Neural cell (in vitro differentiated cells): Measurements from ENCODE around the gene OR51M1. TPM values are rescaled to one million over a fixed set of nuclear protein-coding genes. Genes with fewer than 3 reads are reported as not detected.

ENCODE experiments used
- H2AFZ ChIP-seq: fragments of 200-600, 300-800 bp; sonication (generic), shearing (Covaris generic); 2 replicates; pipeline ENCODE4 v1.6.0; 2014; ENCODE audit warnings: low read depth, mild to moderate bottlenecking, antibody characterized with exemption, low read length, moderate library complexity
- H3F3A ChIP-seq: fragments of 200-600 bp; shearing (Covaris generic); 2 replicates; pipeline ENCODE4 v1.6.1; 2016; ENCODE audit warnings: mild to moderate bottlenecking, moderate library complexity, mixed read lengths, antibody characterized with exemption, low read length; ENCODE audit not compliant: insufficient read depth, poor library complexity, severe bottlenecking
- H3K27ac ChIP-seq: fragments of 200-600, 300-800 bp; sonication (generic), shearing (Covaris generic); 2 replicates; pipeline ENCODE4 v1.5.1; 2014; ENCODE audit warnings: mild to moderate bottlenecking, low read length, moderate library complexity
- H3K27me3 ChIP-seq: fragments of 300-800, 200-600 bp; sonication (generic), shearing (Covaris generic); 2 replicates; pipeline ENCODE4 v1.6.0; 2014; ENCODE audit warnings: mild to moderate bottlenecking, low read depth, low read length, moderate library complexity; ENCODE audit not compliant: insufficient read depth
- H3K36me3 ChIP-seq: fragments of 300-800, 200-600 bp; sonication (generic), shearing (Covaris generic); 2 replicates; pipeline ENCODE4 v1.5.1; 2014; ENCODE audit warnings: mild to moderate bottlenecking, antibody characterized with exemption, low read length, moderate library complexity; ENCODE audit not compliant: insufficient read depth
- H3K4me2 ChIP-seq: fragments of 300-800, 200-600 bp; sonication (generic), shearing (Covaris generic); 2 replicates; pipeline ENCODE4 v1.6.0; 2014; ENCODE audit warnings: mild to moderate bottlenecking, low read length
- H3K4me3 ChIP-seq: fragments of 300-800, 200-600 bp; sonication (generic), shearing (Covaris generic); 2 replicates; pipeline ENCODE4 v1.5.1; 2014; ENCODE audit warnings: mild to moderate bottlenecking, low read length, moderate library complexity
- H3K79me2 ChIP-seq: fragments of 200-600 bp; shearing (Covaris generic); replicated peaks from 2 replicates; pipeline ENCODE4 v1.6.0; 2014; ENCODE audit warnings: mild to moderate bottlenecking, low read length, moderate library complexity; ENCODE audit not compliant: insufficient read depth
- H3K9ac ChIP-seq: fragments of 300-800, 200-600 bp; sonication (generic), shearing (Covaris generic); 2 replicates; pipeline ENCODE4 v1.6.1; 2016; ENCODE audit warnings: mild to moderate bottlenecking, low read length, mixed read lengths
- H3K9me2 ChIP-seq: fragments of 200-600 bp; shearing (Covaris generic); 2 replicates; pipeline ENCODE4 v1.6.1; 2016; ENCODE audit warnings: mild to moderate bottlenecking, low read length, mixed read lengths; ENCODE audit not compliant: insufficient read depth
- H3K9me3 ChIP-seq: fragments of 200-600, 300-800 bp; sonication (generic), shearing (Covaris generic); 2 replicates; pipeline ENCODE4 v1.6.1; 2016; ENCODE audit warnings: mild to moderate bottlenecking, mixed run types, low read length, moderate library complexity, mixed read lengths
- H4K20me1 ChIP-seq: fragments of 200-600 bp; shearing (Covaris generic); 2 replicates; pipeline ENCODE4 v1.6.1; 2016; ENCODE audit warnings: mild to moderate bottlenecking, mixed run types; ENCODE audit not compliant: insufficient read depth
- CTCF ChIP-seq: fragments of 450-650 bp; IDR thresholded peaks from 2 replicates; pipeline ENCODE4 v1.5.1; 2014; ENCODE audit warnings: antibody characterized with exemption, mild to moderate bottlenecking, moderate library complexity; ENCODE audit not compliant: poor library complexity, severe bottlenecking
- EP300 ChIP-seq: fragments of 450-650 bp; conservative IDR thresholded peaks from 2 replicates; pipeline ENCODE4 v1.6.1; 2014; ENCODE audit warnings: antibody characterized with exemption, mild to moderate bottlenecking, moderate library complexity; ENCODE audit not compliant: poor library complexity, severe bottlenecking
- EZH2 ChIP-seq: fragments of 200-600, 300-800 bp; shearing (Covaris generic), sonication (generic); IDR thresholded peaks from 2 replicates; pipeline ENCODE4 v1.6.1; 2014; ENCODE audit warnings: antibody characterized with exemption, low read length, borderline replicate concordance, mild to moderate bottlenecking; ENCODE audit not compliant: insufficient read depth, poor library complexity, severe bottlenecking
- MXI1 ChIP-seq: fragments of 450-650 bp; conservative IDR thresholded peaks from 2 replicates; pipeline ENCODE4 v1.6.1; 2014; ENCODE audit warnings: antibody characterized with exemption, mild to moderate bottlenecking; ENCODE audit not compliant: poor library complexity, severe bottlenecking
- POLR2AphosphoS5 ChIP-seq: IDR thresholded peaks from 2 replicates; pipeline ENCODE4 v1.6.1; 2012
- RAD21 ChIP-seq: fragments of 450-650 bp; conservative IDR thresholded peaks from 2 replicates; pipeline ENCODE4 v1.6.1; 2014; ENCODE audit warnings: antibody characterized with exemption, mild to moderate bottlenecking, moderate library complexity
- SMC3 ChIP-seq: fragments of 450-650 bp; conservative IDR thresholded peaks from 2 replicates; pipeline ENCODE4 v1.6.1; 2014; ENCODE audit warnings: antibody characterized with exemption, mild to moderate bottlenecking, moderate library complexity; ENCODE audit not compliant: poor library complexity
- TAF1 ChIP-seq: IDR thresholded peaks from 2 replicates; pipeline ENCODE4 v1.6.1; 2012; ENCODE audit warnings: low read depth
- polyA plus RNA-seq: library from polyadenylated mRNA; depleted of rRNA; stranded (reverse); fragments of >200 nt; gene quantifications from 2 replicates; pipeline ENCODE4 v1.2.3, GENCODE V29; 2014
- TF ChIP-seq, protein P1 (sequence below): IDR thresholded peaks from 2 replicates; pipeline ENCODE4 v1.6.1; 2012; ENCODE audit warnings: borderline replicate concordance

OR51M1 gene
- polyA plus RNA-seq, 1 donor from 2014 or later = not detected

- no peaks in the 10 kb centered on the region for H3F3A ChIP-seq
These were observed 15.3 kb downstream of the OR51M1 start for GRCh38 chr11:5398936-5399335.

GRCh38 chr11:5405173-5405572 lies 21.6 kb downstream of the OR51M1 start:
- no peak for TF ChIP-seq TAF1
- no peak for TF ChIP-seq EP300
- TF ChIP-seq EZH2 = no peak
- TF ChIP-seq CTCF = no peak
- no peak for TF ChIP-seq POLR2AphosphoS5
- no peak for TF ChIP-seq SMC3
- TF ChIP-seq, protein P1, sequence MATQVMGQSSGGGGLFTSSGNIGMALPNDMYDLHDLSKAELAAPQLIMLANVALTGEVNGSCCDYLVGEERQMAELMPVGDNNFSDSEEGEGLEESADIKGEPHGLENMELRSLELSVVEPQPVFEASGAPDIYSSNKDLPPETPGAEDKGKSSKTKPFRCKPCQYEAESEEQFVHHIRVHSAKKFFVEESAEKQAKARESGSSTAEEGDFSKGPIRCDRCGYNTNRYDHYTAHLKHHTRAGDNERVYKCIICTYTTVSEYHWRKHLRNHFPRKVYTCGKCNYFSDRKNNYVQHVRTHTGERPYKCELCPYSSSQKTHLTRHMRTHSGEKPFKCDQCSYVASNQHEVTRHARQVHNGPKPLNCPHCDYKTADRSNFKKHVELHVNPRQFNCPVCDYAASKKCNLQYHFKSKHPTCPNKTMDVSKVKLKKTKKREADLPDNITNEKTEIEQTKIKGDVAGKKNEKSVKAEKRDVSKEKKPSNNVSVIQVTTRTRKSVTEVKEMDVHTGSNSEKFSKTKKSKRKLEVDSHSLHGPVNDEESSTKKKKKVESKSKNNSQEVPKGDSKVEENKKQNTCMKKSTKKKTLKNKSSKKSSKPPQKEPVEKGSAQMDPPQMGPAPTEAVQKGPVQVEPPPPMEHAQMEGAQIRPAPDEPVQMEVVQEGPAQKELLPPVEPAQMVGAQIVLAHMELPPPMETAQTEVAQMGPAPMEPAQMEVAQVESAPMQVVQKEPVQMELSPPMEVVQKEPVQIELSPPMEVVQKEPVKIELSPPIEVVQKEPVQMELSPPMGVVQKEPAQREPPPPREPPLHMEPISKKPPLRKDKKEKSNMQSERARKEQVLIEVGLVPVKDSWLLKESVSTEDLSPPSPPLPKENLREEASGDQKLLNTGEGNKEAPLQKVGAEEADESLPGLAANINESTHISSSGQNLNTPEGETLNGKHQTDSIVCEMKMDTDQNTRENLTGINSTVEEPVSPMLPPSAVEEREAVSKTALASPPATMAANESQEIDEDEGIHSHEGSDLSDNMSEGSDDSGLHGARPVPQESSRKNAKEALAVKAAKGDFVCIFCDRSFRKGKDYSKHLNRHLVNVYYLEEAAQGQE = no peak
- TF ChIP-seq MXI1 = no peak
- no peak for TF ChIP-seq RAD21
- no peak overlapping the region for H3K4me3 ChIP-seq
- H3F3A ChIP-seq = no peaks in the 10 kb centered on the region
- H3K79me2 ChIP-seq = no peaks in the 10 kb centered on the region
- H3K9me3 ChIP-seq = no peaks in the 10 kb centered on the region
- H3K27me3 ChIP-seq = no peaks in the 10 kb centered on the region
- H3K36me3 ChIP-seq = no peaks in the 10 kb centered on the region
- no peak overlapping the region for H2AFZ ChIP-seq
- H3K9ac ChIP-seq = no peak overlapping the region
- H3K27ac ChIP-seq = no peak overlapping the region
- no peaks in the 10 kb centered on the region for H4K20me1 ChIP-seq
- no peaks in the 10 kb centered on the region for H3K9me2 ChIP-seq
- no peak overlapping the region for H3K4me2 ChIP-seq

More at GRCh38 chr11:5398936-5399335, 15.3 kb downstream of the OR51M1 start:
- Histone ChIP-seq H2AFZ (no peak overlapping the region), H3K4me3 (no peak overlapping the region), H3K27ac (no peak overlapping the region), H3K36me3 (no peaks in the 10 kb centered on the region), H3K79me2 (no peaks in the 10 kb centered on the region), H3K9me2 (no peaks in the 10 kb centered on the region), H3K27me3 (no peaks in the 10 kb centered on the region), H3K4me2 (no peak overlapping the region), H3K9me3 (no peaks in the 10 kb centered on the region), H3K9ac (no peak overlapping the region), H4K20me1 (no peaks in the 10 kb centered on the region)
- TF ChIP-seq POLR2AphosphoS5 (no peak), CTCF (no peak), EZH2 (no peak), TAF1 (no peak)
- TF ChIP-seq, protein P1 = no peak
